ENCODE results near the gene HS6ST2. TPM values are rescaled to one million over a fixed set of nuclear protein-coding genes. Genes with fewer than 3 reads are reported as not detected.
"Not testable (repeated sequence)": the region's sequence is repeated elsewhere in the genome, so short reads cannot be mapped to it uniquely, and the experiment has no call there.

Gene HS6ST2
- 0.24 TPM for total RNA-seq
- long read RNA-seq = 0 reads

DNA sequence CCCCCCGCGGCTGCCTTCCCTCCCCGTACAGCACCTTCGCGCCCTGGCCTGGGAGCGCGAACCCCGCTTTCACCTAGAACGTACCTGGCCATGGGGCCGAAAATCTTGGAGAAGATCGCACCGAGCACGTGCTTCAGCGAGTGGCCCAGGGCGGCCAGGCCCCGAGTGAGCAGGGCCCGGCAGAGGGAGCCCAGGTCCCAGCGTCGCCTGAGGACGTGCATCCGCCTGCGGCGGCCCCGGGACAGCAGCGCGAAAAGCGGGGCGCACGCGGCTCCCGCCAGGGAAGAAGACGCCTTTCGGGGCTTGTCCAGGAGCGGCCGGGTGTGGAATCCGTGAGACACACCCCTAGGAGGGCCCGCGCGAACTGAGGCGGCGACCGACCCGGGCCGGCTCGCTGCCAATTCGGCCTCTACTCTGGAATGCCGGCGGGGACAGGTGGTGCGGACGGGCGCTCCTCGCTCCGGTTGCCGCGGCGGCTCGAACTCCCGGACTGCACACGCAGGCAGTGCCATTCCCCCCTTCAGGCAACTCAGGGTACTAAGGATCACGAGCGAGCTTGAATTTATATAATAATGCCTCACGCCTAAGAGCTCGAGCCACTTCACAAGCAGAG lies at the start of gene HS6ST2:
HS6ST2 (minus strand) TSS at position 539 of the 613 bp plus-strand sequence.
- intact Hi-C loops (cut with DNase I) = no loop called here
- DNase-seq (ENCODE audit: low spot score) = no peak

DNA sequence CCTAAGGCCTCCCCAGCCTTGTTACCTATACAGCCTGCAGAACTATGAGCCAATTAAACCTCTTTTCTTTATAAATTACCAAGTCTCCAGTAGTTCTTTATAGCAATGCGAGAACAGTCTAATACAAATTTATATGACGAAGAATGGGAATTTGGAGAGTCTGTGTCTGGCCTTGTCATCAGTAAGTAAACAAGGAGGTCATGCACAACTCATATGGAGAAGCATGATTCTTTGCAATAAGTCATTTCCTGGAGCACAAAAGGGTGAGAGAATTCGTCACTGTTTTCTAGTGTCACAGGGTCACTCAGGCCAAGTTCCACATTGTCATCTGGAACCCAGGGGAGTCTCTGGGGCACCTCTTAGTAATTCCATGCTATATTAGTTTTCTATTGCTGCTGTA lies 49.0 kb upstream of the HS6ST2 start:
- intact Hi-C loops (cut with DNase I) = no loop called here
- no peak for DNase-seq (ENCODE audit: low spot score)

DNA sequence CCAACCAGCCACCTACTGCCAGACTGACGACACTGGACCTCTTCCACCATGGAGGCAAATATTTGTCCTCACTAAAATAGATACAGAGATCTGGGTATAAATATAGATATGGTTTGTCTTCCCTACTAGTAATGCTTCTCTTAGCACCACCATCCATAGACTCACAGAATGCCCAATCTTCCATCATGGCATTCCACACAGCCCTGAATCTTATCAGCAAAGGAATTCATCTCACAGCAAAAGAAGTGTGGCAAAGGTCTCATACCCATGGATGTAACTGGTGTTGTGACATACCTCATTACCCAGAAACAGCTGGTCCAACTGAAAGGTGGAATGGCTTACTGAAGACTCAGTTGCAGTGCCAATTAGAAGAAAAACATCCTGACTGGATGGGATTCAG lies 47.2 kb upstream of the HS6ST2 start:
- intact Hi-C loops (cut with DNase I) = no loop called here
- DNase-seq (ENCODE audit: low spot score) = no peak

DNA sequence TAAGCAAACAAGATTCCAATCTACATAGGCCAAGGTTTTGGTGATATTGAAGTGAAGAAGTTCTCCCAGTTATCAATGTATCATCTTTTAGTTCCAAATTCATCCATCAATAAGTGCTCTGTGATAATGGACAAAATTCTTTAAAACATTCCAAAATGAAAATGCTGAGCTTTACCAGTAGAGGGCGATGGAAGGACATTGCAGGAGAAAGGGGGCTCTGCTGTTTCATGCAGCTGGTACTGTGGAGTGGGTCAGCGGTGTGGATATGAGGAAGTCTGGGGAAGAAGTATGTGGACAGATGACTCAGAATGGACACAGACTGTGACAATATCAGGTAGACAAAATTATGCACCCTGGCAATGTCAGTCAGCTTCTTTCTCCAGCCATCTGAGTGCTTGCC lies 46.6 kb upstream of the HS6ST2 start:
- no peak for DNase-seq (ENCODE audit: low spot score)
- intact Hi-C loops (cut with DNase I) = no loop called here

GRCh38 chrX:132999209-132999608 lies 40.8 kb upstream of the HS6ST2 start:
- intact Hi-C loops (cut with DNase I) = no loop called here
- DNase-seq (ENCODE audit: low spot score) = no peak

GRCh38 chrX:132990835-132991234 lies 32.4 kb upstream of the HS6ST2 start:
- intact Hi-C loops (cut with DNase I) = no loop called here
- no peak for DNase-seq (ENCODE audit: low spot score)

GRCh38 chrX:132986556-132986955 lies 28.1 kb upstream of the HS6ST2 start:
- intact Hi-C loops (cut with DNase I) = no loop called here
- DNase-seq (ENCODE audit: low spot score) = no peak

DNA sequence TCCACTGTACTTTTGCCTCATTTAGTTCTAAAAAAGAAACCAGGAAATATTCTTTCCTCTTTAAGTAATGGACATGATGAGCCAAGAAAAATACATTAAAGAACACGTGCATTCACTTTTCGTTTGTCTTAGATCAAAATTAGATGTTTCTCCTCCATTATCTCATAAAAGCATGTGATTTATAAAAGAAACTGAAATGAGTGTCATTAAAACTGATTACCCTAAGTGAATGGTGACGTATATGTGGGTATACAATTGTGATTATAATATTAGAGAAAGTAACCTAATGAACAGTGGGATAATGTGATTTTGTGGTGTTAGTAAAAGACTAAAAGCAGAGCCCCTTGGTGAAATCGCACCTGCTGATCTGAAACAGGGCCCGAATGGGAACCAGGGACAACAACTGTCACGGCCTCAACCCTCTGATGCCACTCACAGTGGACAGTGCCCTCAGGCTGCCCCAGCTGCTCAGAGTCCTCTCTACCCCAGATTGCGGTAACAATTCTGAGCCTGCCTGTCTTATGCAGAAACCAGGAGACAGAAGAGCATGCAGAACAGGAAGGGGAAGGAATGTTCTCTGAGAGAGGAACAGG lies 25.7 kb upstream of the HS6ST2 start:
- intact Hi-C loops (cut with DNase I) = no loop called here

GRCh38 chrX:132983496-132983895 lies 25.1 kb upstream of the HS6ST2 start:
- no peak for DNase-seq (ENCODE audit: low spot score)
- intact Hi-C loops (cut with DNase I) = no loop called here

More for the DNA sequence above, 25.7 kb upstream of the HS6ST2 start:
- no peak for DNase-seq (ENCODE audit: low spot score)

GRCh38 chrX:132980035-132980434 lies 21.6 kb upstream of the HS6ST2 start:
- DNase-seq (ENCODE audit: low spot score); intact Hi-C loops (cut with DNase I): not testable (repeated sequence)

DNA sequence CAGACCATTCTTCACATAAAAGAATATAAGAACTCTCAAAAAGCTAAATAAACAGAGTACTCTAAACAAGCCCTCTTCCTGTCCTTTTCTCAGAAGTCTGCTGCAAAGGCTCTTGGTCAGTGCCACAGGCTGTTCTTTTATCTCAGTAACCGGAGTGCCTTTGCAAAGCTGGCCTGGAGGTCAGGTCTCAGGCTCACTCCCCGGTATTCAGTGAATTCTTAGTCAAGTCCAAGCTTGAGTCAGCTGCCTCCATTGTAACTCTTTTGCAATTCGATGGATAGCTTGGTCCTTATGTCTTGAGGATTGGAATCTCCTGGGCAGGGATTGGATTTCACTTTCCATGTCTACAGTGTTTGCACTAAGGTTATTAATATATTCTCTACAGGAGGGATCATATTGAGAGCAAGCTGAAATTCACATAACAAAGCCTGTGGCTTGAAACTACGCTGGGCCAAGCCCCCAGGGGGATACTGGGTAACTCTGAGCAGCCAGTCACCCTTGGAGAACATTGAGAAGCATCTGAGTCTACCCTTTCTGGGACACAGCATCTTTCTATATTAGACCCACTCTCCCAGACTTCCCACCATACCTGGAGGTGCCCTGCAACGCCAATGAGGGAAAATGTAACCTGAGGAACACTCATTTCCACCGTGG lies 10.0 kb upstream of the HS6ST2 start:
- DNase-seq (ENCODE audit: low spot score) = no peak
- intact Hi-C loops (cut with DNase I) = loop anchor here (5.0 kb wide), 1 partner anchor 226 kb away; no protein-coding TSS in a partner anchor

GRCh38 chrX:132967049-132967448 lies 8.6 kb upstream of the HS6ST2 start:
- intact Hi-C loops (cut with DNase I) = loop anchor here (5.0 kb wide), 1 partner anchor 225 kb away; no protein-coding TSS in a partner anchor
- no peak for DNase-seq (ENCODE audit: low spot score)

- no peak for DNase-seq (ENCODE audit: low spot score)
- intact Hi-C loops (cut with DNase I) = loop anchor here (5.0 kb wide), 1 partner anchor 223 kb away; no protein-coding TSS in a partner anchor
Observed at GRCh38 chrX:132965461-132965860, 7.0 kb upstream of the HS6ST2 start.

- no peak for DNase-seq (ENCODE audit: low spot score)
- intact Hi-C loops (cut with DNase I) = no loop called here
Observed at GRCh38 chrX:132961511-132961910, 3.1 kb upstream of the HS6ST2 start.

- intact Hi-C loops (cut with DNase I) = no loop called here
- no peak for DNase-seq (ENCODE audit: low spot score)
Observed at GRCh38 chrX:132957211-132958090, 978 bp downstream of the HS6ST2 start.

DNA sequence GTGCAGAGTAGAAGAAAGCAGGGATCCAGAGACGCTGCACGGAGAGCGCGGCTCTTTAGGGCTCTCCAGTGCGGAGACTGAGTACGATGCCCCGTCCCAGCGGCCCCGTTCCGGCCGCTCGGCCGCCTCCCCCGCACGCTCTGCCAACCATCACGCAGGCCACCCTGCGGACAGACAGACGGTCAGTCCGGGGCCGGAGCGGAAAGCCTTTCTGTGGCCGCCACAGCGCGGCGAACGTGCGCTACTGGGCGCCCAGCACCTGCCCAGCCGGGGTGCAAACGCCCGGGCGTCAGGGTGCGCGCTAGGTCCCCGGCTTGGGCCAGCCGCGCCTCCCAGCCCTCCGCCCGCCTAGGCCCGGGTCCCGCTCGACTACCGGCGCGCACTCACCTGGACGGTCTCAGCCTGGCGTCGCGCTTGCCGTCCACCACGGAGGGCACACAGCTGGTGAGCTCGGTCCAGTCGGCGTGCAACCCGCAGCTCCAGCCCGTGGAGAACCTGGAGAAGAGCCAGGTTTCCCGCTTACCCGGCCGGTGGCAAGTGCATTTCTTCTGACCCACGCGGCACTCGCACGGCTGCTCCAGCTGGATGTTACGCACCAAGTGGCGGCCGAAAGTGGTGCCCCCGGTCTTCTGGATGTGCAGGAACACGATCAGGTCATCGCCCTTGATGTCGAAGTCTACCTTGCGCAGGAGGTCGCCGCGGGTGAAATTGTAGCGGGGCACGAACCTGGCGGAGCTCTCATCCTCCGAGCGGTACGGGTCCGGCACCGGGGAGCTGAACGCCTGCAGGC lies 1.8 kb downstream of the HS6ST2 start:
- intact Hi-C loops (cut with DNase I) = no loop called here
- DNase-seq (ENCODE audit: low spot score) = no peak

DNA sequence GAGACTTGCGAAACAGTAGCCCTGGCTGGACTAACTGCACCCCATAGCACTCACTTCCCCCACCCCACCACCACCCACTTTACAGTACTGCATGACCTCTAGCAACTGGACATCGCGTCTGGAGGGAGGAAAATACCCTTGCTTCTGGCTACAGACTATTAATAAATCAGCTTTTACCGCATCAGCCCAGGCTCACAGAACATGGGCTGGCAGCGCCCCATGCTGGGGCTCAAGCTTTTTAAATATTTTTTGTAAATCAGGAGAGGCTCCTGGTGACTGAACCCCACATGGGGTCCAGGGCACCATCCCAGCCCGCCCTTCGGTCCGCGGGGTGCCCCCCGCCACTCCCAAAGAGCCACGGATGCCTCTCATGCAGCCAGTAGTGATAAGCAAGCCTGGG lies 2.7 kb downstream of the HS6ST2 start:
- intact Hi-C loops (cut with DNase I) = no loop called here

DNA sequence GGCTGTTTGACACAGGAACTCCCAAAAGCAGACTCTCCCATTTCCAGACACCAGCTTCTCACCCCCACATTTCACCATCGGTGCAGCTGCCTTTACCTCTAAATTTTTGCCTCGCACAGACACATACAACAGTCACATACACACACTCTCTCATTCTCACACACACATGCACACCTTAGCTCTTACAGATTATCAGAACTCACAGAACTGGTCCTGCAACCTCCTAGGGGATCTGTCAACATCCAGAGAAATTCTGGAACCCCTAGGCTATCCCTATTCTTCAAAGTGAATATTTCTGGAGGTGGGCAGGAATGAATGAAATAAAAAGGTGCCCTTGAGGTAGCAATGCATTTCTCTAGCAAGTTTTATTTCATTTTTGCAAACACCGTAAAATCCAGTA lies 4.1 kb downstream of the HS6ST2 start:
- intact Hi-C loops (cut with DNase I) = no loop called here
- DNase-seq (ENCODE audit: low spot score) = no peak

More for the DNA sequence above, 2.7 kb downstream of the HS6ST2 start:
- DNase-seq (ENCODE audit: low spot score) = no peak

- no peak for DNase-seq (ENCODE audit: low spot score)
- intact Hi-C loops (cut with DNase I) = no loop called here
Observed at GRCh38 chrX:132953354-132953753, 5.1 kb downstream of the HS6ST2 start.

Measured in cardiac septum (tissue), 1 donor.